Endothelial cell of umbilical vein (primary cell): ENCODE measurements around the gene GRIA3. TPM values are rescaled to one million over a fixed set of nuclear protein-coding genes. Genes with fewer than 3 reads are reported as not detected.

Experiments used
- BruUV-seq: library from RNA; stranded (reverse); fragments of 400-500 nt; replicated peaks from 2 replicates; lab custom pipeline; 2021; lab: Mats Ljungman, UMichigan
- CTCF ChIA-PET: fragments of 300-600, 350-600 bp; sonication (Branson Sonifier 250); formaldehyde crosslinking; loops from one replicate; lab custom pipeline; 2021; ENCODE audit warnings: antibody characterized with exemption, inconsistent platforms; lab: Charles Lee
- POLR2A ChIA-PET: fragments of 300-600, 350-600 bp; sonication (Branson Sonifier 250); formaldehyde crosslinking; loops from one replicate; lab custom pipeline; 2021; ENCODE audit warnings: antibody characterized with exemption, inconsistent platforms; lab: Charles Lee
- DNase-seq: peaks from one replicate; pipeline ENCODE4 v3.0.0-alpha.2; 2011; ENCODE audit warnings: low read depth, low spot score
- FAIRE-seq: peaks from 2 replicates; lab custom pipeline; 2011; peaks lifted over from hg19 to GRCh38; lab: Jason Lieb, UNC
- H2AFZ ChIP-seq: 2 replicates; pipeline ENCODE4 v1.6.0; 2012; ENCODE audit warnings: low read depth, low read length, control low read depth, inconsistent platforms
- H3K27ac ChIP-seq: 2 replicates; pipeline ENCODE4 v1.5.1; 2011; ENCODE audit warnings: low read depth, mild to moderate bottlenecking, control low read depth, low read length, moderate library complexity; ENCODE audit not compliant: insufficient read depth
- H3K27me3 ChIP-seq, 2 experiments: 2 replicates each; pipeline versions ENCODE4 v1.6.0 to v1.6.1; 2011; ENCODE audit warnings: low read length in 2 of 2, mixed read lengths in 1 of 2; ENCODE audit not compliant: control insufficient read depth in 2 of 2, insufficient read depth in 2 of 2
- H3K36me3 ChIP-seq, 2 experiments: 2 replicates in 1 of 2; 3 replicates in 1 of 2; pipeline ENCODE4 v1.5.1; 2011; ENCODE audit warnings: low read length in 2 of 2, mild to moderate bottlenecking in 1 of 2, moderate library complexity in 1 of 2; ENCODE audit not compliant: control insufficient read depth in 2 of 2, insufficient read depth in 2 of 2; ENCODE audit errors: extremely low read depth in 1 of 2
- H3K4me1 ChIP-seq: 3 replicates; pipeline ENCODE4 v1.5.1; 2011; ENCODE audit warnings: mild to moderate bottlenecking, low read length; ENCODE audit not compliant: control insufficient read depth, insufficient read depth; ENCODE audit errors: extremely low read depth
- H3K4me2 ChIP-seq: 2 replicates; pipeline ENCODE4 v1.6.1; 2011; ENCODE audit warnings: low read length, control low read depth, mixed read lengths; ENCODE audit not compliant: insufficient read depth
- H3K4me3 ChIP-seq, 3 experiments: fragments of 200-600 bp in 1 of 3; sonication (generic), shearing (Covaris generic) in 1 of 3; replicated peaks in 1 of 3; 2 replicates each; pipeline ENCODE4 v1.5.1; 2011 to 2016; ENCODE audit warnings: control low read depth in 3 of 3, low read length in 3 of 3, mild to moderate bottlenecking in 2 of 3, inconsistent platforms in 1 of 3, low read depth in 1 of 3, moderate library complexity in 1 of 3; ENCODE audit not compliant: insufficient read depth in 1 of 3
- H3K79me2 ChIP-seq: 2 replicates; pipeline ENCODE4 v1.6.0; 2012; ENCODE audit warnings: low read length, inconsistent platforms; ENCODE audit not compliant: control insufficient read depth, insufficient read depth
- H3K9ac ChIP-seq: replicated peaks from 2 replicates; pipeline ENCODE3; 2011; ENCODE audit warnings: low read length, control low read depth; ENCODE audit not compliant: insufficient read depth; ENCODE audit errors: extremely low read depth
- H3K9me1 ChIP-seq: replicated peaks from 3 replicates; pipeline ENCODE4 v1.6.0; 2011; ENCODE audit warnings: mild to moderate bottlenecking, low read length; ENCODE audit not compliant: control insufficient read depth, insufficient read depth; ENCODE audit errors: extremely low read depth
- H3K9me3 ChIP-seq: replicated peaks from 2 replicates; pipeline ENCODE4 v1.5.1; 2012; ENCODE audit warnings: low read length, inconsistent platforms; ENCODE audit not compliant: control insufficient read depth, insufficient read depth
- H4K20me1 ChIP-seq: replicated peaks from 2 replicates; pipeline ENCODE3; 2011; ENCODE audit warnings: mild to moderate bottlenecking, low read length; ENCODE audit not compliant: control insufficient read depth, insufficient read depth; ENCODE audit errors: extremely low read depth
- CTCF ChIP-seq, 2 donors: IDR thresholded peaks; 1 replicate in 1 of 2; 2 replicates in 1 of 2; pipeline ENCODE4 v1.5.1; 2011; ENCODE audit warnings: low read length in 2 of 2, mild to moderate bottlenecking in 2 of 2, moderate library complexity in 2 of 2, control low read depth in 1 of 2, inconsistent platforms in 1 of 2, low read depth in 1 of 2; ENCODE audit not compliant: insufficient read depth in 1 of 2; ENCODE audit errors: extremely low read depth in 1 of 2
- EZH2 ChIP-seq: IDR thresholded peaks from 2 replicates; pipeline ENCODE4 v1.6.1; 2012; ENCODE audit warnings: borderline replicate concordance, low read depth, mild to moderate bottlenecking, moderate library complexity, low read length, inconsistent platforms; ENCODE audit not compliant: severe bottlenecking
- FOS ChIP-seq: IDR thresholded peaks from 2 replicates; pipeline ENCODE4 v1.6.1; 2011; ENCODE audit warnings: mild to moderate bottlenecking, low read length, moderate library complexity, borderline replicate concordance; ENCODE audit not compliant: insufficient read depth
- GATA2 ChIP-seq: IDR thresholded peaks from 2 replicates; pipeline ENCODE4 v1.7.0; 2011; ENCODE audit warnings: low read depth, mild to moderate bottlenecking, moderate library complexity, mixed read lengths, low read length; ENCODE audit not compliant: insufficient read length, insufficient read depth
- JUN ChIP-seq: IDR thresholded peaks from 2 replicates; pipeline ENCODE4 v1.6.1; 2011; ENCODE audit warnings: borderline replicate concordance, low read depth; ENCODE audit not compliant: insufficient read length, insufficient read depth
- MYC ChIP-seq: IDR thresholded peaks from one replicate; pipeline ENCODE4 v1.6.1; 2011; ENCODE audit warnings: mild to moderate bottlenecking, low read depth, low read length
- POLR2A ChIP-seq: IDR thresholded peaks from 2 replicates; pipeline ENCODE4 v1.6.1; 2012; ENCODE audit warnings: low read depth, mild to moderate bottlenecking, control low read depth, low read length
- POLR2AphosphoS5 ChIP-seq: IDR thresholded peaks from 2 replicates; pipeline ENCODE4 v1.6.1; 2012; ENCODE audit warnings: low read depth, mild to moderate bottlenecking, control low read depth, low read length, moderate library complexity; ENCODE audit not compliant: insufficient read depth
- dilution Hi-C: fragments of 300-500 bp; cut with MboI; formaldehyde crosslinking; loops from one replicate; pipeline ENCODE4 v1.15.0; 2019; ENCODE audit warnings: low sequenced_read_pairs; ENCODE audit not compliant: extremely low pct_ligation_motif_present
- intact Hi-C: fragments of 100-400 bp; cut with micrococcal nuclease; formaldehyde crosslinking; loops from one replicate; pipeline ENCODE4 v1.10.0; 2022
- polyA plus RNA-seq, 4 experiments: library from polyadenylated mRNA; depleted of rRNA in 3 of 4; stranded (reverse) in 3 of 4; unstranded in 1 of 4; fragments of >200 nt; gene quantifications; 2 replicates each; pipeline versions ENCODE4 v1.2.1 to v1.2.3, GENCODE V29; 2011 to 2012; ENCODE audit warnings: missing spikeins in 1 of 4
- total RNA-seq: library from RNA; stranded (reverse); gene quantifications from 2 replicates; pipeline ENCODE4 v1.2.3, GENCODE V29; 2021
- TF ChIP-seq, protein P1 (sequence below): IDR thresholded peaks from 2 replicates; pipeline ENCODE4 v1.6.1; 2011; ENCODE audit not compliant: insufficient read depth, insufficient read length

Gene GRIA3
- total and polyA plus RNA-seq, 2 donors (not counting 3 experiments of a cell fraction or from before 2014, with no cell fraction given): not detected

- FAIRE-seq (no peak), DNase-seq (no peak)
- H3K4me1 ChIP-seq: no peaks in the 10 kb centered on the region
- no peak overlapping the region for H3K4me3 ChIP-seq
- no peaks in the 10 kb centered on the region for H3K9me1 ChIP-seq
- no peak overlapping the region for H3K27ac ChIP-seq
- intact Hi-C loops (no loop called here), dilution Hi-C loops (no loop called here)
- no peaks in the 10 kb centered on the region for H3K27me3 ChIP-seq
- no peak overlapping the region for H3K9ac ChIP-seq
- POLR2A ChIA-PET: no interaction called here
- CTCF ChIA-PET: no interaction called here
- BruUV-seq: no TSS peak
- TF ChIP-seq FOS (no peak), JUN (no peak), EZH2 (no peak), MYC (no peak)
- no peaks in the 10 kb centered on the region for H3K79me2 ChIP-seq
- no peak overlapping the region for H2AFZ ChIP-seq
- no peaks in the 10 kb centered on the region for H4K20me1 ChIP-seq
- no peaks in the 10 kb centered on the region for H3K9me3 ChIP-seq
- H3K36me3 ChIP-seq: no peaks in the 10 kb centered on the region
- no peak overlapping the region for H3K4me2 ChIP-seq
Observed at GRCh38 chrX:123219916-123220315, 35.8 kb downstream of the GRIA3 start.

GRCh38 chrX:123222920-123223319 lies 38.8 kb downstream of the GRIA3 start:
- Histone ChIP-seq H3K4me2 (no peak overlapping the region), H3K4me1 (no peaks in the 10 kb centered on the region), H3K4me3 (no peak overlapping the region), H3K27me3 (no peaks in the 10 kb centered on the region), H3K79me2 (no peaks in the 10 kb centered on the region), H4K20me1 (no peaks in the 10 kb centered on the region), H3K27ac (no peak overlapping the region), H2AFZ (no peak overlapping the region), H3K9me1 (no peaks in the 10 kb centered on the region), H3K9me3 (no peaks in the 10 kb centered on the region), H3K9ac (no peak overlapping the region), H3K36me3 (no peaks in the 10 kb centered on the region)
- BruUV-seq: no TSS peak
- CTCF ChIA-PET: no interaction called here
- FAIRE-seq: no peak
- DNase-seq: no peak
- TF ChIP-seq POLR2AphosphoS5: no peak
- TF ChIP-seq EZH2: no peak
- no peak for TF ChIP-seq CTCF (IDR thresholded peaks at IDR 0.05; ENCODE audit: extremely low read depth in 1 of 2, insufficient read depth in 1 of 2, low read depth in 1 of 2, low read length in 2 of 2)
- no peak for TF ChIP-seq MYC
- TF ChIP-seq POLR2A: no peak
- TF ChIP-seq FOS: no peak
- TF ChIP-seq GATA2: no peak
- TF ChIP-seq JUN: no peak
- TF ChIP-seq, protein P1, sequence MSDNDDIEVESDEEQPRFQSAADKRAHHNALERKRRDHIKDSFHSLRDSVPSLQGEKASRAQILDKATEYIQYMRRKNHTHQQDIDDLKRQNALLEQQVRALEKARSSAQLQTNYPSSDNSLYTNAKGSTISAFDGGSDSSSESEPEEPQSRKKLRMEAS: no peak
- POLR2A ChIA-PET: no interaction called here
- intact Hi-C loops: no loop called here
- dilution Hi-C loops: no loop called here
